ENCODE measurements around the gene RAD51B.

RAD51B gene

DNA sequence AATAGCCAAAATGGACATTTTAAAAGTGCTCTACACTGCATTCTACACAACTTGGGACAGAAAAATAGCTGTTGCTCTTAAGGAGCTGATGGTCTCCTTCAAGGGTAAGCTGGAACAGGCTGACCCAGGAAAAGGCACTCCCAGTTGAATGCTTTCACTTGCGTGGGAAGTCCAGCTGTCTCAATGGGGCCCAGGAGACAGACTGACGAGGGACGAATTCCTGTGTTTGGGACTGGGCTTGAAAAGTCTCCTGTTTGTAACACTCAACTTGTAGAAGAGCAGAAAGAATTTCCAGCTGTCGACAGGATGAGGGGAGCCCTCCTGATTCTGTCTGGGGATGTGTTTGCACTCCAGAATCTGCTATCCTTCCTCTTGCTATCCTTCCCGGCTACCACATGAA lies 792.5 kb downstream of the RAD51B start:
- peaks cover 30% of the 10 kb centered on the region for H3K9me3 ChIP-seq (ENCODE audit: severe bottlenecking)
- H3K36me3 ChIP-seq (ENCODE audit: low read depth): no peaks in the 10 kb centered on the region; the same call in 1 of the 2 replicates
- H3K27me3 ChIP-seq (ENCODE audit: insufficient read depth, poor library complexity, severe bottlenecking): no peaks in the 10 kb centered on the region
- ATAC-seq (ENCODE audit: low read depth) (no peak), DNase-seq (ENCODE audit: low spot score) (no peak)
- TF ChIP-seq, protein P1, sequence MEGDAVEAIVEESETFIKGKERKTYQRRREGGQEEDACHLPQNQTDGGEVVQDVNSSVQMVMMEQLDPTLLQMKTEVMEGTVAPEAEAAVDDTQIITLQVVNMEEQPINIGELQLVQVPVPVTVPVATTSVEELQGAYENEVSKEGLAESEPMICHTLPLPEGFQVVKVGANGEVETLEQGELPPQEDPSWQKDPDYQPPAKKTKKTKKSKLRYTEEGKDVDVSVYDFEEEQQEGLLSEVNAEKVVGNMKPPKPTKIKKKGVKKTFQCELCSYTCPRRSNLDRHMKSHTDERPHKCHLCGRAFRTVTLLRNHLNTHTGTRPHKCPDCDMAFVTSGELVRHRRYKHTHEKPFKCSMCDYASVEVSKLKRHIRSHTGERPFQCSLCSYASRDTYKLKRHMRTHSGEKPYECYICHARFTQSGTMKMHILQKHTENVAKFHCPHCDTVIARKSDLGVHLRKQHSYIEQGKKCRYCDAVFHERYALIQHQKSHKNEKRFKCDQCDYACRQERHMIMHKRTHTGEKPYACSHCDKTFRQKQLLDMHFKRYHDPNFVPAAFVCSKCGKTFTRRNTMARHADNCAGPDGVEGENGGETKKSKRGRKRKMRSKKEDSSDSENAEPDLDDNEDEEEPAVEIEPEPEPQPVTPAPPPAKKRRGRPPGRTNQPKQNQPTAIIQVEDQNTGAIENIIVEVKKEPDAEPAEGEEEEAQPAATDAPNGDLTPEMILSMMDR (IDR thresholded peaks at IDR 0.05; ENCODE audit: poor library complexity, severe bottlenecking): no peak
- peaks cover 6% of the 10 kb centered on the region for H3K4me1 ChIP-seq (ENCODE audit: insufficient read depth, poor library complexity, severe bottlenecking)
- H3K4me3 ChIP-seq (ENCODE audit: severe bottlenecking): no peak overlapping the region
- H3K27ac ChIP-seq (ENCODE audit: poor library complexity, severe bottlenecking): no peak overlapping the region

DNA sequence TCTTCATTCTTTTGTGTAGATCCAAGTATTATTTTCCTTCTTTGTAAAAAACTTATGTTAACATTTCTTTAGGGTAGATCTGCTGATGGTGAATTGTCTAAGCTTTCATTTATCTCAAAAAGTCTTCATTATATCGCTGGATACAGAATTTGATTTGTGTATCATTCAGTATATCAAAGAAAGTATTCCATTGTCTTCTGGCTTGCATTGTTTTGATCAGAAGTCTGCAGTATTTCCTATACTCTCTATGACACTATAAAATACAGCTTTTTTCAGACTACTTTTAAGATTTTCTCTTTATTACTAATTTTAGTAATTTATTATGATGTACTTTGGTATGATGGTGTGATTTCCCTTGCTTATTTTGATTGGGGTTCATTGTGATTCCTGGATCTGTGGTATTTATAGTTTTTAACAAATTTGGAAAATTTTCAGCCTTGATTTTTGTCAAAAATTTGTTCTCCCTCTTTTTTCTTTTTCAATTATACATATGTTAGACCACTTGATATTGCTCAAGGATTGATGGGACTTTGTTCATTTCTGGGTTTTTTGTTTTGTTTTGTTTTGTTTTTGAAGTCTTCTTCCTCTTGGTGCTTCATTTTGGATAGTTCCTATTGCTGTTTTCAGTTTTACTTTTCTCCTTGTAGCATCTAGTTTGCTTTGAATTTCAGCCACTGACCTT lies 796.8 kb downstream of the RAD51B start:
- peaks cover 34% of the 10 kb centered on the region for H3K9me3 ChIP-seq (ENCODE audit: severe bottlenecking)
- no peak overlapping the region for H3K27ac ChIP-seq (ENCODE audit: poor library complexity, severe bottlenecking)
- ATAC-seq (ENCODE audit: low read depth): no peak
- H3K27me3 ChIP-seq (ENCODE audit: insufficient read depth, poor library complexity, severe bottlenecking): no peaks in the 10 kb centered on the region
- TF ChIP-seq, protein P1 (IDR thresholded peaks at IDR 0.05; ENCODE audit: poor library complexity, severe bottlenecking): no peak
- H3K4me3 ChIP-seq (ENCODE audit: severe bottlenecking): no peak overlapping the region
- H3K36me3 ChIP-seq (ENCODE audit: low read depth): no peaks in the 10 kb centered on the region; the same call in 1 of the 2 replicates
- peaks cover 4% of the 10 kb centered on the region for H3K4me1 ChIP-seq (ENCODE audit: insufficient read depth, poor library complexity, severe bottlenecking)
- DNase-seq (ENCODE audit: low spot score): no peak

DNA sequence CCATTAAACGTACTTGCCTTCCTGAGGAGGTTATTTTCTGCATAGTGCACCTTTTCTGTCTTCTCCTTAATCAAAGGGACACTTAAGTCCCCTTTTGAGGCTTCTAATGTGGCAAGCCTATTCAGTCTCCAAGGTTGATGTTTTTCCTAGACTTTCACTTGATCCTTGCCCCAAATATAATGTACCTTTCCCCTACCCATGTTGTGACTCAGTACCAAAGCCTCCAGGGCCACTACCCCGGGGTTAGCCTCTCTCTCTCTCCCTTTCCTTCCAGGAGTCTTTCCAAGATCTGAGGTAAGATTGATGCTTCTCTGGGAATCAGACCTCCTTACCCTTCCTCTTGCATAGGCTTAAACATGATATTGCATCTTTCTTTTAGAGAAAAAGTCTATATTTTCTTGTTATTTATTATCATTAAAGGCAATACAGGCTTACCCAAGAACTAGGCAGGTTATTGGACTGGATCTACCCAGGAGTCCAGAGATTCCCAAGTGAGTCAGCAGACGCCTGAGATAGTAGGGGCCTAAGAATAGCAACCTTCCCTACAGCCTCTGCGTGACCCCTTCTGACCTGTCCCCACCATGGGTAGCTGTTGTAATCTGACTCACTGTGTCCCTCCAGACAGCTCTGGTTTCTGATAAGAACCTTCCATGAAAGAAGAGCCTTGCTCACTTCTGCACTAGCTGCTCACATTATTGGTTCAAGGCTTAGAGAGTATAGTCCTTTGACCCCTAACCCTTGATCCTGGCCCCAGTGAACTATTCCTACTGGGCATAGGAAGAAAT lies 800.4 kb downstream of the RAD51B start:
- H3K4me1 ChIP-seq (ENCODE audit: insufficient read depth, poor library complexity, severe bottlenecking): peaks cover 3% of the 10 kb centered on the region
- no peak overlapping the region for H3K4me3 ChIP-seq (ENCODE audit: severe bottlenecking)
- TF ChIP-seq, protein P1 (IDR thresholded peaks at IDR 0.05; ENCODE audit: poor library complexity, severe bottlenecking): no peak
- ATAC-seq (ENCODE audit: low read depth) (no peak), DNase-seq (ENCODE audit: low spot score) (no peak)
- H3K27ac ChIP-seq (ENCODE audit: poor library complexity, severe bottlenecking): no peak overlapping the region
- H3K9me3 ChIP-seq (ENCODE audit: severe bottlenecking): peaks cover 22% of the 10 kb centered on the region
- no peaks in the 10 kb centered on the region for H3K27me3 ChIP-seq (ENCODE audit: insufficient read depth, poor library complexity, severe bottlenecking)
- H3K36me3 ChIP-seq (ENCODE audit: low read depth): no peaks in the 10 kb centered on the region; the same call in 1 of the 2 replicates

DNA sequence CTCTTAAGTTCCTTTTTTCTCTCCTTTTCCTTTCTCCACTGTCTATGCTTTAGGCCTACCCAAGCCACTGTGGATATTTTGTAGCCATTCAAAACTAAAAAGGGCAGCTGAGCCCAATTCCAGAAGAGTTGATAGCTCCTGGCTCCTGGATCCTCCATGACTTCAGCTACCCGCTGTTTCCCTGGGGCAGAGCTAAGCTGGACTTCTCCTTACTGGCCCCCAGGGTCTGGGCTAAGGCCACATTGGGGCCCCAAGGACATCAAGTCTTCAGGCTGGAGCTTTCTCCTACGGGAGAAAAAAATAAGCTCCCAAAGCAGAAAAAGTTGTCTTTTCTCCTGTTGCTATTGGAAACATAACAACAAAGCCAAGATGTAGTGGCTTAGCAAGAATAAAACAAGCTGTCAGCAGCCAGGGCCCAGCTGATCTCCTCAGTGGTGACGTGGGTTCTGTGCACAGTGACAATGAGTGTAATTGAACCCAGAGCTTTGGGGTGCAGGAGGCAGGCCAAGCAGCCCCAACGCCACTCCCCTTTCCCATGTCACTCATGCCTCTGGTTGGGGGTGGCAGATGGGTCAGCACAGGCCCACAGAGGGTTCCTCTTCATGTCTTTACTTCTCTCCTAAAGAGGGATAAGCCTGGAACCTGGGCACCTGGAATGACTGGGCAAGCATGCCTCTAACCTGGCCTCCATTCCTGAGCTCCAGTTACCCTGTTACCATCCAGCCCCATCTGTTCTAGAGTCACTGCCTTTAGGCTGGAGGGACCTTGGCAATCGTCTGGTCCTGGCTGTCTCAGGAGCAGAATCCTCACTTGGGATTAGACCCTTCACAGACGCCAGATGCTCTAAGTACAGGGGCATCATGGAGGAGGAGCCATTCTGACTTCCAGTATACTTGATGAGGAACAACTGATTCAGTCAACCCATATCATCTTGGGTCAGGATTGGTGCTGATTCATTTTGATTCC lies 802.1 kb downstream of the RAD51B start:
- no peaks in the 10 kb centered on the region for H3K36me3 ChIP-seq (ENCODE audit: low read depth)
- ATAC-seq (ENCODE audit: low read depth): no peak
- no peaks in the 10 kb centered on the region for H3K4me1 ChIP-seq (ENCODE audit: insufficient read depth, poor library complexity, severe bottlenecking)
- peaks cover 8% of the 10 kb centered on the region for H3K9me3 ChIP-seq (ENCODE audit: severe bottlenecking)
- H3K27ac ChIP-seq (ENCODE audit: poor library complexity, severe bottlenecking): no peak overlapping the region
- TF ChIP-seq, protein P1 (IDR thresholded peaks at IDR 0.05; ENCODE audit: poor library complexity, severe bottlenecking): no peak
- no peak overlapping the region for H3K4me3 ChIP-seq (ENCODE audit: severe bottlenecking)
- no peaks in the 10 kb centered on the region for H3K27me3 ChIP-seq (ENCODE audit: insufficient read depth, poor library complexity, severe bottlenecking)
- DNase-seq (ENCODE audit: low spot score): no peak

Data from RWPE2 (cell line).